ENCODE data around the gene NEK2. TPM values are rescaled to one million over a fixed set of nuclear protein-coding genes. Genes with fewer than 3 reads are reported as not detected.
"Not testable (repeated sequence)": the region's sequence is repeated elsewhere in the genome, so short reads cannot be mapped to it uniquely, and the experiment has no call there.

NEK2 gene
- total RNA-seq, 1 experiment from 2014 or later: 53.1 TPM

DNA sequence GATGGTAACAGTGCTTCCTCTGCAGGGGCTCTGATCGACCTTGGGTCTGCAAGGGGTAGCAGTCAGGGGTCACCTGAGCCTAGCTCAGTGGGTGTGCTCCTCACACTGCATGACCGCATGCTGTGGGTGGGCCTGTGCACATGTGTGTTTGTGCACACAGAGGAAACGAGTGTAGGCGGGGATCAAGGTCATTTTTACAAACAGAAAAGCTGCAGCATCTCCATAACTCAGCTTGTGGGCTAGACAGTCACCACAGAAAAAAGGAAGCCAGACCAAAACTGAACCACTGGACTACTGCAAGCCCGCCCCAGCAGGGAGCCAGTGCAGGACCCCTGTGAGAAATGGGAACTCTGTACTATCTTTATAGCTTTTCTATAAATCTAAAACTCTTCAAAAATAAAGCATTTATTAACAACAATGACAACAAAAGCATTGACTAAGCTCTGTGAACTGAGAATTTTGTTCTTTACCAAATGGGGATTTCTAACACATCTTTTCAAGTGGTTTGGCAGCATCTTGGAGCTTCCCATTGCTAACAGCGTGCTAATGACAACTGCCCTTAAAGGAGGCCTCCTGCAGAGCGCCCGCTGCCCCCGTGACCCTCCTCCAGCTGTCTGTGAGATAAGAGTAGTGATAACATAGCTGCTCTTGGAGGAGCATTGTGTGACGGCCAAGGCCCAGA, 19.9 kb upstream of the NEK2 start:
- no peak for DNase-seq (ENCODE audit: low spot score)

DNA sequence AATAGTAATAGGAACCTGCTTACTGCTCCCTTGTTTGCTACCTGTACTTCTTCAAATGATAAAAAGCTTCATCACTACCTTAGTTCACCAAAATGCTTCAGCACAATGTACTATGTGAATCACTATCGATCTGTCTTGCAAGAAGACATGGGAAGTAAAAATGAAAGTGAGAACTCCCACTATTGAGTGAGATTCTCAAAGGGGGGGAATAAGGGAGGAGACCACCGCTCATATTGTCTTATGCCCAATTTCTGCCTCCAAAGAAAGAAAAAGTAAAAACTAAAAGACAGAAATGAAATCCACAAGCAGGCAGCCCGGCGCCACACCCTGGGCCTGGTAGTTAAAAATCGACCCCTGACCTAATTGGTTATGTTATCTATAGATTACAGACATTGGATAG, 18.5 kb upstream of the NEK2 start:
- not testable (repeated sequence) for DNase-seq (ENCODE audit: low spot score)

GRCh38 chr1:211688421-211688820, 13.0 kb upstream of the NEK2 start:
- DNase-seq (ENCODE audit: low spot score): no peak

GRCh38 chr1:211687462-211688215, 12.2 kb upstream of the NEK2 start:
- DNase-seq (ENCODE audit: low spot score): no peak

GRCh38 chr1:211685823-211686222, 10.4 kb upstream of the NEK2 start:
- no peak for DNase-seq (ENCODE audit: low spot score)

DNA sequence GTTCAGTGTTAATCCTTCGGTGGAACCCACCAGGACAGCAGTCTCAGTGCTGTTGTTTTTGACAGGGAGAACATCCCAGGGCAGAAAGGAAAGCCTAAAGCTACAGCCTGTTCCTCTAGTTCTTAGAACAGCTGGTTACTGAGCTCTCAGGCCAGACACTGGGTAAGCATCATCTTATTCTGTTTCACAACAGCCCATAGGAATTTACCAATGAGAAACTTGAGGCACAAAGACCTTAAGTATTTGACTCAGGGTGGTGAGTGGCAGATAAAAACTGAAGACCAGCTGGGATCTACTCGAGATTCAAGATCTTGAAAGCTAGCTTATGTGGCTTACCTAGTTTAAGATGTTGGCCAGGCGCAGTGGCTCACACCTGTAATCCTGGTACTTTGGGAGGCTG, 9.4 kb upstream of the NEK2 start:
- no peak for DNase-seq (ENCODE audit: low spot score)

GRCh38 chr1:211684331-211684730, 8.9 kb upstream of the NEK2 start:
- no peak for DNase-seq (ENCODE audit: low spot score)

DNA sequence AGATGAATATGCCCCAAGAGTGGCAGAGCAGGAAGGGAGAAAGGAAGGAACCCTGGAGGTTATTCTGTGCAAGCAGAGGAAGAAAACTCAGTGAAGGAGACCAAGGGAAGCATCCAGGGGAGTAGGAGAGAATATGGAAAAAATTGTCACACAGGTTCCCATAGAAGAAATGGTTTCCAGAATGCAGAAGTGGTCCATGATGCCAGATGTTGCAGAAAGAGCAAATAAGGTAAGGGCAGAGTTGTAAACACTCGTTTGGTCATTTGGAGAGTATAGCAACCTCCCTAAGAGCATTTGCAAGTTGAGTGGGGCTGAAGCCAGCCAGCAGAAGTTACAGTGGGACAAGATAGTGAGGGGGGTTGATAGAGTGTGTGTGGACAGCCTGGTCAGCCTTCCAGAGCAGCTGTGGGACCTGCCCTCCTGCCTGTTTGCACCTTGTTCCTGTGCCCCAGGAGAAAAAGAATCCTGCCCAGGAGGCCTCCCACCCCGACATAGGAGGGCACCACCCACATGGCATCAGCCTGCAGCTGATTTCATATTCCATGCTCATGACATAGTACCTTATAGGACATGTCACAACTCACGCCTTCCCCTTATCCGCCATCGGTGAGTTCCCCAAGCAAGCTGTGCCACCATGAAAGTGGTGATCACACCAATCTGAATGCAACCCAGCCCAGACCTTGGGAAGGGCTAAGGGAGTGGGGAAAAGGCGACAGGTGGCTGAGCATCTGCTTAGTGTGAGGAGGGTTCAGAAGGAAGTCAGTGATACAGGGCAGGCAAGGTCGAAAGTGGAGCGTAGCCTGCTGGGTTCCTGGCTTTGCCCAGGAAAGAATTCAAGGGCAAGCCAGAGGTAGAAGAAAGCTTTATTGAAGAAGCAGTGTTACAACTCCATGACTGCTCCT, 8.2 kb upstream of the NEK2 start:
- DNase-seq (ENCODE audit: low spot score): no peak

DNA sequence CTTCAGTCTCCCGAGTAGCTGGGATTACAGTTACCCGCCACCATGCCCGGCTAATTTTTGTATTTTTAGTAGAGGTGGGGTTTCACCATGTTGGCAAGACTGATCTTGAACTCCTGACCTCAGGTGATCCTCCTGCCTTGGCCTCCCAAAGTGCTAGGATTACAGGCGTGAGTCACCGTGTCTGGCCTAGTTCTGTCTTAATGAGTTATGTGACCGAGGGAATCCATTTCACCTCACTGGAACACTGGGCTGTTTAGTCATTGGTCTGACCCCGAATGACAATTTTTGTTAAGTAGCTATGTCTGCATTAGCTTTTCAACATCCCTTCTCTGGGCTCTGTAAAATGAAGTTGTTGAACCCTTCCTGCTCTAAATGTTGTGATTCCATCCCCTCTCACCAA, 6.8 kb upstream of the NEK2 start:
- DNase-seq (ENCODE audit: low spot score): not testable (repeated sequence)

DNA sequence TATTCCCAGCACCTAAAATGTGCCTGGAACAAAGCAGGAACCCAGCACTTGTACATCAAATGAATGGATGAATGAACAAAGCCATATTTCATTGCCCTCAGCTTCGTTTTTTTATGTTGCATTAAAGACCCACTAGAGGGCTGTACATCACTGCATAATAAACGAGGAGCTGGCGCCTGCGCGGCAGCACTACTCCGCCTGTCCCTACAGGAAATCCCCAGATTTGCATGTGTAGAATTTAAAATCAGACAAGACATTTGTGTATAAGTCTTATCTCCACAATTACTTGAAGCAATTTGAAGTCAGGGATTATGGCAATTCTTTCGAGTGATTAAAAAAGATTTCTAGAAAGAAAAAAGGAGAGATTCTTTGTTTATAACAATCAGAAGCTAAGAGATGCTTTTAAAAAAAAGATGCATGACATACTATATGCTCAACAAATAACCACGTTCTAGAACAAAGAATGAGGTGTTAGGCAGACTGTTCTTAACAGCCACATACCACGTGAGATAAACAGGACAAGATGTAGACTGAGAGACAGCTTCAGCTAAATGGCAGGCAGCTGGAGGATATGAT, 5.4 kb upstream of the NEK2 start:
- peak; percentile 82 for DNase-seq (ENCODE audit: low spot score)

DNA sequence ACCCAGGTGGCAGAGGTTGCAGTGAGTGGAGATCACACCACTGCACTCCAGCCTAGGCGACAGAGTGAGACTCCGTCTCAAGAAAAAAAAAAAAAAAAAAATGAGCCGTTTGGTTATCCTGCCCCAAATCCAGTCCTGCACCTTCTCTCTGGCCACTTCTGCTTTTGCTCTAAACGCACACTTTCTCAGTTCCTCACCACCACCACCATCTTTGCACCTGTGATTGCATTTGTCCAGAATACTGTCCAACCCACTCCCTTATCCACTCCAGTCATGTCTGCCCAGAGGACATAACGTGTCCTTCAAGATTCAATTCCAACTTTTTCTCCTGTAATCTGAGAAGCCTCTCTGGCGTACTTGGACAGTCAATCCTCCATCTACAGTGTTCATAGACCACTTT, 2.2 kb upstream of the NEK2 start:
- DNase-seq (ENCODE audit: low spot score): no peak

DNA sequence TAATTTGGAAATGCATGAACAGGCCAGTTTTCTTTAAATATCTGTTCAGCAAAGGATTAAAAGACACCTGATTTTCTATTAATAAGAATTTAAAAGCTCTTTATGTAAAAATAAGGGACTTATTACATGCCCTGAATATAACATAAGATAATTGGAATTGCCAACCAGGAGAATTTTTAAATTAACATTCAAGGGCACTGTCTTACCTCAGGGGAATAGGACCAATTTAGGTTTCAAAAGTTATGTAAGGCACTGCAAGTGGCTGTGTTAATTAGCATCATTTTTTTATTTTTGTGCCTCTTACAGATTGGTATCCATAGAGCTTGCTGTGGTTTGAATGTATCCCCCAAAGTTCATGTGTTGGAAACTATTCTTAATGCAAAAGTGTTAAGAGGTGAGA, 1.3 kb upstream of the NEK2 start:
- no peak for DNase-seq (ENCODE audit: low spot score)

DNA sequence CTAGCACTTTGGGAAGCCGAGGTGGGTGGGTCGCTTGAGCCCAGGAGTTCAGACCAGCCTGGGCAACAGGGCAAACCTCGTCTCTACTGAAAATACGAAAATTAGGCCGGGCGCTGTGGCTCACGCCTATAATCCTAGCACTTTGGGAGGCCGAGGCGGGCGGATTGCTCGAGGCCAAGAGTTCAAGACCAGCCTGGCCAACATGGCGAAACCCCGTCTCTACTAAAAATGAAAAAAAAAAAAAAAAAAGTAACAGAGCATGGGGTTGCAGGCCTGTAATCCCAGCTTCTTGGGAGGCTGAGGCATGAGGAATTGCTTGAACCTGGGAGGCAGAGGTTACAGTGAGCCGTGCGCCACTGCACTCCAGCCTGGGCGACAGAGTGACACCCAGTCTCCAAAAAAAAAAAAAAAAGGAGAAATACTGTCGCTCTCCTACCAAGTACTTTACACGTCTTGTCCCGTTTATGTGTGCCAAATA, 724 bp upstream of the NEK2 start:
- no peak for DNase-seq (ENCODE audit: low spot score)

DNA sequence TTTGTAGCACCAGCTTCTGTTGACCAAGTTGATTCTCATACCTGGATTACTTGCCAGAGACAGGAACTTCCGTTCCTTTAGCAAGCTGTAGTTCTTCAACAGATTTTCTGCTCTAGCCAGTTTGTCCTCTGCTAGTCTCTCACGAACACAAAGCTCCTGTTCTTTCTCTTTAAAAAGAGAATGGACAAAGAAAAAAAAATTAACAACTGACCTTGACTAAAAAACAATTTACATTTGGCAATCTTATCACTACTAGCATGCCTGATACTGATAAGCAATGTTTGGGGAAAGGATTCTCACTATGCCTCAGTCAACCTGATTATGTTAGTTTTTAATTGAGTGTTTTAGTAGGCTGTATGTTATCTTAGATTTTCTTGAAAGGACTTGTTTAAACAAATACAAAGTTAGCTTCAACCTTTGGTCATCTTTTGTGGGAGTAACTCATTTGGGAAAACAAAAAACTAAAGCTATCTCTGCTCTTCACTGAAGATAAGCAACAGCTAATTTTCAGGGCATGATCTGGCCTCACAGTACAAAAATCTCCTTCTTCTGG, 8.3 kb downstream of the NEK2 start:
- no peak for DNase-seq (ENCODE audit: low spot score)

- no peak for DNase-seq (ENCODE audit: low spot score)
Observed at GRCh38 chr1:211660718-211661222, 14.7 kb downstream of the NEK2 start.

- no peak for DNase-seq (ENCODE audit: low spot score)
Observed at GRCh38 chr1:211656728-211657127, 18.7 kb downstream of the NEK2 start.

GRCh38 chr1:211654838-211655787, 20.3 kb downstream of the NEK2 start:
- peak; percentile 76 for DNase-seq (ENCODE audit: low spot score)

- DNase-seq (ENCODE audit: low spot score): no peak
Observed at GRCh38 chr1:211653959-211654496, 21.4 kb downstream of the NEK2 start.

DNA sequence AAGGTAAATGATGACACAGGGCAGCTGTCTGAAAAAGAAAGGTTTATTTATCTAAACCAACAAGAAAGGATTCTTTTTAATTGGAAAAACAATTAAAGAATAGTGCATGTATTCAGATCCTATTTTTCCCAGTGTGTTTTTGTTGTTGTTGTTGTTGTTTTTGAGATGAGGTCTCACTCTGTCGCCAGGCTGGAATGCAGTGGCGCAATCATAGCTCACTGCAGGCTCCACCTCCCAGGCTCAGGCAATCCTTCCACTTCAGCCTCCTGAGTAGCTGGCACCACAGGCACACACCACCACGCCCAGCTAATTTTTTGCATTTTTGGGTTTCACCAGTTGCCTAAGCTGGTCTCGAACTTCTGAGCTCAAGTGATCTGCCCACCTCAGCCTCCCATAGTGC, 22.1 kb downstream of the NEK2 start:
- no peak for DNase-seq (ENCODE audit: low spot score)

- DNase-seq (ENCODE audit: low spot score): no peak
Observed at GRCh38 chr1:211652371-211652770, 23.1 kb downstream of the NEK2 start.

Data from H4 (cell line).